GM20000 (cell line): ENCODE results near the gene CDK15.

Experiments
- DNase-seq: peaks from one replicate; pipeline ENCODE4 v3.0.0; 2012; ENCODE audit warnings: low spot score
- TF ChIP-seq, protein P1 (sequence below): IDR thresholded peaks from 2 replicates; pipeline ENCODE4 v1.5.1; 2012; ENCODE audit warnings: mild to moderate bottlenecking, control low read depth; ENCODE audit errors: extremely low read depth, missing control alignments

CDK15 gene

DNA sequence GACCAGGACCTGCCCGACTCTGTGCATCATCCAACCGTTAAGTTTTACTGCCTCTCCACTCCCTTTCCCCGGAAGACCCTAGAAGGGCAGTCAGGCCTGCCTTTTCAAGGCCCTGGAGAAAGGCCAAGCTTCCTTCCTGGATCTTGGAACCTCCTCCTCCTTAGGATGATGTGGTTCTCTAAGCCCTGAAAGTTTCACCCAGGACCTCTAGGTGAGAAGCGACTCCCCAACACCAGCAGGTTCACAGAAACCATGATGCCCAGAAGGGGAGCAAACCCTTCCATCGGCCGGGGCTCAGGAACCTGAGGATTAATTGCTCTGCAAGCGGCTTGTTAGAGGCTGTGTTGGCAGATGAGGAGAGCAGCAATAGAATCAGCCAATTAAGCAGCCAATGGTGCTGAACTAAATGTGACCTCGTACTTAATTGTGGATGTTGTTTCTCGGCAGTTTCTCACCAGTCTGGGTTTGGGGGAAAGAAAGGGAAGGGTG lies 133.2 kb downstream of the CDK15 start:
- DNase-seq = no peak
- TF ChIP-seq, protein P1, sequence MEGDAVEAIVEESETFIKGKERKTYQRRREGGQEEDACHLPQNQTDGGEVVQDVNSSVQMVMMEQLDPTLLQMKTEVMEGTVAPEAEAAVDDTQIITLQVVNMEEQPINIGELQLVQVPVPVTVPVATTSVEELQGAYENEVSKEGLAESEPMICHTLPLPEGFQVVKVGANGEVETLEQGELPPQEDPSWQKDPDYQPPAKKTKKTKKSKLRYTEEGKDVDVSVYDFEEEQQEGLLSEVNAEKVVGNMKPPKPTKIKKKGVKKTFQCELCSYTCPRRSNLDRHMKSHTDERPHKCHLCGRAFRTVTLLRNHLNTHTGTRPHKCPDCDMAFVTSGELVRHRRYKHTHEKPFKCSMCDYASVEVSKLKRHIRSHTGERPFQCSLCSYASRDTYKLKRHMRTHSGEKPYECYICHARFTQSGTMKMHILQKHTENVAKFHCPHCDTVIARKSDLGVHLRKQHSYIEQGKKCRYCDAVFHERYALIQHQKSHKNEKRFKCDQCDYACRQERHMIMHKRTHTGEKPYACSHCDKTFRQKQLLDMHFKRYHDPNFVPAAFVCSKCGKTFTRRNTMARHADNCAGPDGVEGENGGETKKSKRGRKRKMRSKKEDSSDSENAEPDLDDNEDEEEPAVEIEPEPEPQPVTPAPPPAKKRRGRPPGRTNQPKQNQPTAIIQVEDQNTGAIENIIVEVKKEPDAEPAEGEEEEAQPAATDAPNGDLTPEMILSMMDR = no peak

DNA sequence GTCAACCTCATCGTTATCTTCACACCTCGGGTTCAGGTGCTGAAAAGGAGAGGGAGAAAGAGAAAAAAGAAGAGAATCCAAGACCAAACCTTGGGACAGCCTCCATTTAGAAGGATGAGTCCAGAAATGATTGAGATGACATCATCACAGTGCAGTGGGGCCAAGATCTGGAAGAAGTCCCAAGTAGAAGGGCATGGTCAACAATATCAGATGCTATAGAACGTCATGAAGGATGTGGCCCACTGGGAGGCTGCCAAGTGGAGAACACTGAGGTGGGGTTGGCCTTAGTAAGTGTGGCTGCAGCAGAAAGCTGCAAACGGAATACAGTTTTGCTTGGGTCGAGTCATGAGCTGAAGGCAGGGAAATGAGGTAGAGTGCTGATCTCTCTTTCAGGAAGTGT lies 136.2 kb downstream of the CDK15 start:
- TF ChIP-seq, protein P1 = no peak

More for the DNA sequence above, 136.2 kb downstream of the CDK15 start:
- no peak for DNase-seq
